H9 (cell line): ENCODE measurements around the gene GNA12. TPM values are rescaled to one million over a fixed set of nuclear protein-coding genes. Genes with fewer than 3 reads are reported as not detected.

Experiments used
- DNase-seq: peaks from one replicate; pipeline ENCODE4 v3.0.0-alpha.2; 2017
- H2AFZ ChIP-seq: one replicate; pipeline ENCODE4 v1.6.1; 2013; ENCODE audit warnings: mild to moderate bottlenecking, low read length, control low read depth, moderate library complexity
- H2AK5ac ChIP-seq: 2 replicates; pipeline ENCODE4 v1.6.1; 2013; ENCODE audit warnings: low read length, control low read depth, mixed read lengths; ENCODE audit not compliant: insufficient read length
- H2BK120ac ChIP-seq: one replicate; pipeline ENCODE4 v1.6.1; 2013; ENCODE audit warnings: low read depth, mild to moderate bottlenecking, low read length, control low read depth, inconsistent platforms; ENCODE audit not compliant: poor library complexity, severe bottlenecking
- H2BK12ac ChIP-seq: 2 replicates; pipeline ENCODE4 v1.6.1; 2013; ENCODE audit warnings: low read length, control low read depth, mixed read lengths, low read depth; ENCODE audit not compliant: insufficient read length
- H2BK15ac ChIP-seq: 2 replicates; pipeline ENCODE4 v1.6.1; 2013; ENCODE audit warnings: low read depth, low read length, control low read depth
- H2BK20ac ChIP-seq: one replicate; pipeline ENCODE4 v1.6.1; 2013; ENCODE audit warnings: low read depth, mild to moderate bottlenecking, low read length, control low read depth, inconsistent platforms; ENCODE audit not compliant: poor library complexity, severe bottlenecking
- H2BK5ac ChIP-seq: 2 replicates; pipeline ENCODE4 v1.6.1; 2013; ENCODE audit warnings: low read length, control low read depth, mixed read lengths; ENCODE audit not compliant: insufficient read length
- H3K14ac ChIP-seq: 2 replicates; pipeline ENCODE4 v1.6.1; 2013; ENCODE audit warnings: low read length, control low read depth; ENCODE audit not compliant: insufficient read depth
- H3K18ac ChIP-seq: 2 replicates; pipeline ENCODE4 v1.6.1; 2013; ENCODE audit warnings: low read depth, mild to moderate bottlenecking, mixed read lengths, low read length, control low read depth; ENCODE audit not compliant: insufficient read length
- H3K23ac ChIP-seq: 2 replicates; pipeline ENCODE4 v1.6.1; 2013; ENCODE audit warnings: low read length, control low read depth, mixed read lengths, low read depth; ENCODE audit not compliant: insufficient read length
- H3K23me2 ChIP-seq: 2 replicates; pipeline ENCODE4 v1.6.1; 2013; ENCODE audit warnings: low read depth, mild to moderate bottlenecking, mixed read lengths, low read length, control low read depth; ENCODE audit not compliant: insufficient read length, poor library complexity, severe bottlenecking
- H3K27ac ChIP-seq: 2 replicates; pipeline ENCODE4 v1.5.1; 2013; ENCODE audit warnings: low read length, control low read depth, mixed read lengths, low read depth; ENCODE audit not compliant: insufficient read length
- H3K27me3 ChIP-seq: 2 replicates; pipeline ENCODE4 v1.6.1; 2013; ENCODE audit warnings: low read length, control low read depth, inconsistent platforms; ENCODE audit not compliant: insufficient read depth
- H3K4ac ChIP-seq: 2 replicates; pipeline ENCODE4 v1.6.1; 2013; ENCODE audit warnings: low read depth, mild to moderate bottlenecking, control low read depth, inconsistent platforms, low read length, moderate library complexity
- H3K4me1 ChIP-seq: 2 replicates; pipeline ENCODE4 v1.6.1; 2013; ENCODE audit warnings: low read length, control low read depth, inconsistent platforms; ENCODE audit not compliant: insufficient read depth
- H3K4me2 ChIP-seq: 2 replicates; pipeline ENCODE4 v1.6.1; 2013; ENCODE audit warnings: low read length, control low read depth, mixed read lengths; ENCODE audit not compliant: insufficient read length, insufficient read depth
- H3K56ac ChIP-seq: 2 replicates; pipeline ENCODE4 v1.6.1; 2013; ENCODE audit warnings: low read depth, mild to moderate bottlenecking, mixed read lengths, low read length, control low read depth; ENCODE audit not compliant: insufficient read length
- H3K79me1 ChIP-seq: 2 replicates; pipeline ENCODE4 v1.6.1; 2013; ENCODE audit warnings: low read depth, mild to moderate bottlenecking, moderate library complexity, low read length, control low read depth, inconsistent platforms; ENCODE audit not compliant: insufficient read depth, poor library complexity, severe bottlenecking
- H3K79me2 ChIP-seq: 2 replicates; pipeline ENCODE4 v1.6.1; 2013; ENCODE audit warnings: low read length, control low read depth, inconsistent platforms; ENCODE audit not compliant: insufficient read depth
- H3K9ac ChIP-seq: 2 replicates; pipeline ENCODE4 v1.6.1; 2013; ENCODE audit warnings: low read length, control low read depth, mixed read lengths; ENCODE audit not compliant: insufficient read length; ENCODE audit errors: extremely low read depth
- H3K9me3 ChIP-seq: one replicate; pipeline ENCODE4 v1.6.1; 2013; ENCODE audit warnings: low read depth, low read length, inconsistent platforms; ENCODE audit not compliant: control insufficient read depth
- H3T11ph ChIP-seq: one replicate; pipeline ENCODE4 v1.6.1; 2013; ENCODE audit warnings: mild to moderate bottlenecking, low read length, control low read depth, inconsistent platforms
- H4K20me1 ChIP-seq: one replicate; pipeline ENCODE4 v1.6.1; 2013; ENCODE audit not compliant: control insufficient read depth, insufficient read length, insufficient read depth
- H4K5ac ChIP-seq: 2 replicates; pipeline ENCODE4 v1.6.1; 2013; ENCODE audit warnings: low read depth, mild to moderate bottlenecking, mixed read lengths, low read length, control low read depth; ENCODE audit not compliant: insufficient read length
- H4K8ac ChIP-seq: replicated peaks from 2 replicates; pipeline ENCODE4 v1.6.1; 2013; ENCODE audit warnings: low read length, control low read depth, mixed read lengths, low read depth; ENCODE audit not compliant: insufficient read length
- H4K91ac ChIP-seq: 2 replicates; pipeline ENCODE4 v1.6.1; 2013; ENCODE audit warnings: low read depth, mild to moderate bottlenecking, moderate library complexity, mixed read lengths, low read length, control low read depth; ENCODE audit not compliant: insufficient read length
- H3K27ac Mint-ChIP-seq, 3 experiments: 2 replicates in 2 of 3; 3 replicates in 1 of 3; pipeline ENCODE4 v1.8.0; 2020 to 2021; ENCODE audit warnings: mixed read lengths in 3 of 3, mild to moderate bottlenecking in 1 of 3, moderate library complexity in 1 of 3
- H3K27me3 Mint-ChIP-seq: 2 replicates; pipeline ENCODE4 v1.8.0; 2021; ENCODE audit warnings: low read depth, mild to moderate bottlenecking, moderate library complexity, mixed read lengths
- H3K36me3 Mint-ChIP-seq, 3 experiments: 2 replicates in 2 of 3; 3 replicates in 1 of 3; pipeline ENCODE4 v1.8.0; 2020 to 2021; ENCODE audit warnings: low read depth in 3 of 3, mixed read lengths in 3 of 3; ENCODE audit not compliant: insufficient read depth in 1 of 3
- H3K4me1 Mint-ChIP-seq, 2 experiments: 2 replicates each; pipeline ENCODE4 v1.8.0; 2020; ENCODE audit warnings: mixed read lengths in 2 of 2
- H3K4me3 Mint-ChIP-seq, 2 experiments: 2 replicates in 1 of 2; 3 replicates in 1 of 2; pipeline ENCODE4 v1.8.0; 2020 to 2021; ENCODE audit warnings: mild to moderate bottlenecking in 2 of 2, mixed read lengths in 2 of 2, moderate library complexity in 1 of 2
- H3K9me3 Mint-ChIP-seq, 2 experiments: 2 replicates in 1 of 2; 3 replicates in 1 of 2; pipeline ENCODE4 v1.8.0; 2020; ENCODE audit warnings: mild to moderate bottlenecking in 2 of 2, mixed read lengths in 2 of 2, moderate library complexity in 1 of 2
- CTCF ChIP-seq: fragments of 200-600 bp; sonication (generic); conservative IDR thresholded peaks from 3 replicates; pipeline ENCODE4 v1.8.0; 2021; ENCODE audit warnings: antibody characterized with exemption, mild to moderate bottlenecking
- WGBS: extraction: QIAGEN DNeasy Blood & Tissue Kit; methylation state at CpG from one replicate; pipeline ENCODE4 v1.1.7; 2013; ENCODE audit warnings: missing lambda C conversion rate, low lambda C conversion rate, mixed read lengths; ENCODE audit not compliant: insufficient read length; ENCODE audit errors: extremely low coverage; 5-methylcytosine and 5-hydroxymethylcytosine counted together
- total RNA-seq: library from RNA; stranded (reverse); gene quantifications from 2 replicates; pipeline ENCODE4 v1.2.1, GENCODE V29; 2021

GNA12 gene
- total RNA-seq, 1 experiment from 2014 or later: 60.2 TPM

DNA sequence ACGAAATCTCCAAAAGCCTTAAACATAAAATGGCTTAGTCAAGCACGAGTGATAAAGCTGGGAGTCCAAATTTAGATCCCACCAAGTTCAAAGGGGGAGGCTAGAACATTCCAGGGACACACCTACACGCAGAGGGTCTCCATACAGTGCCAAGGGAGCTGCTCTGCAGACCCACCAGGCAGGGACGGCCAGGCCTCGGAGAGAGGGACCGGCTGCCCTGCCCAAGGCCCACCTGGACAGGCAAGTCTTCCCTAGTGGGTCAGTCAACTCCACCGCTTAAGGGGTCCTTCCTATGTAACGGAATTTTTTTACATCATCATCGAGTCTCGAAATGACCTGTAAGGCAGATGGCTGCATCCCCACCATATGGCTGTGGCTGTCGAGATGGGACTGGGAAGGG is 127.6 kb downstream of the GNA12 start:
- Histone ChIP-seq H3K79me1 (no peaks in the 10 kb centered on the region), H4K91ac (no peak overlapping the region), H2BK12ac (no peak overlapping the region), H3K79me2 (no peaks in the 10 kb centered on the region), H3K4me1 (no peaks in the 10 kb centered on the region), H2BK15ac (no peak overlapping the region), H3K27ac (no peak overlapping the region), H3K9ac (no peak overlapping the region), H4K20me1 (no peaks in the 10 kb centered on the region), H2BK20ac (no peak overlapping the region), H3K4me2 (no peak overlapping the region), H3K18ac (no peak overlapping the region), H2BK120ac (no peak overlapping the region), H3K14ac (no peak overlapping the region), H2BK5ac (no peak overlapping the region), H3K56ac (no peak overlapping the region), H3K9me3 (no peaks in the 10 kb centered on the region), H2AFZ (no peak overlapping the region), H4K5ac (no peak overlapping the region), H3K23ac (no peak overlapping the region), H3K4ac (no peak overlapping the region), H3T11ph (no peak overlapping the region), H4K8ac (no peak overlapping the region), H2AK5ac (no peak overlapping the region), H3K23me2 (no peaks in the 10 kb centered on the region), H3K27me3 (no peaks in the 10 kb centered on the region)
- Mint-ChIP-seq H3K4me3 (no peak overlapping the region), H3K27ac (peak overlapping the region in 2 of 3 experiments; percentile 13 to 89; a peak in 2 of 7 replicates), H3K4me1 (peaks cover 3 to 14% of the 10 kb centered on the region in 2 experiments; a peak in 3 of 4 replicates), H3K36me3 (peaks cover 21 to 51% (median 48%) of the 10 kb centered on the region in 3 experiments), H3K9me3 (no peaks in the 10 kb centered on the region), H3K27me3 (no peaks in the 10 kb centered on the region)
- DNase-seq: no peak
- TF ChIP-seq CTCF: no peak
- no CpG with 5 or more reads among the region's 11 CpGs for WGBS
